Endothelial cell of umbilical vein (primary cell): ENCODE results near the gene STK40.

Experiments
- CTCF ChIP-seq, 2 donors: IDR thresholded peaks; 1 replicate in 1 of 2; 2 replicates in 1 of 2; pipeline ENCODE4 v1.5.1; 2011; ENCODE audit warnings: low read length in 2 of 2, mild to moderate bottlenecking in 2 of 2, moderate library complexity in 2 of 2, control low read depth in 1 of 2, inconsistent platforms in 1 of 2, low read depth in 1 of 2; ENCODE audit not compliant: insufficient read depth in 1 of 2; ENCODE audit errors: extremely low read depth in 1 of 2
- EZH2 ChIP-seq: IDR thresholded peaks from 2 replicates; pipeline ENCODE4 v1.6.1; 2012; ENCODE audit warnings: borderline replicate concordance, low read depth, mild to moderate bottlenecking, moderate library complexity, low read length, inconsistent platforms; ENCODE audit not compliant: severe bottlenecking
- FOS ChIP-seq: IDR thresholded peaks from 2 replicates; pipeline ENCODE4 v1.6.1; 2011; ENCODE audit warnings: mild to moderate bottlenecking, low read length, moderate library complexity, borderline replicate concordance; ENCODE audit not compliant: insufficient read depth
- JUN ChIP-seq: IDR thresholded peaks from 2 replicates; pipeline ENCODE4 v1.6.1; 2011; ENCODE audit warnings: borderline replicate concordance, low read depth; ENCODE audit not compliant: insufficient read length, insufficient read depth
- MYC ChIP-seq: IDR thresholded peaks from one replicate; pipeline ENCODE4 v1.6.1; 2011; ENCODE audit warnings: mild to moderate bottlenecking, low read depth, low read length
- POLR2A ChIP-seq: IDR thresholded peaks from 2 replicates; pipeline ENCODE4 v1.6.1; 2012; ENCODE audit warnings: low read depth, mild to moderate bottlenecking, control low read depth, low read length
- POLR2AphosphoS5 ChIP-seq: IDR thresholded peaks from 2 replicates; pipeline ENCODE4 v1.6.1; 2012; ENCODE audit warnings: low read depth, mild to moderate bottlenecking, control low read depth, low read length, moderate library complexity; ENCODE audit not compliant: insufficient read depth

GRCh38 chr1:36367798-36368197, 17.9 kb downstream of the STK40 start:
- no peak for TF ChIP-seq CTCF (IDR thresholded peaks at IDR 0.05; ENCODE audit: extremely low read depth in 1 of 2, insufficient read depth in 1 of 2, low read depth in 1 of 2, low read length in 2 of 2)
- no peak for TF ChIP-seq MYC
- no peak for TF ChIP-seq FOS
- no peak for TF ChIP-seq EZH2
- TF ChIP-seq JUN, result no peak
- TF ChIP-seq POLR2AphosphoS5, result no peak
- no peak for TF ChIP-seq POLR2A
